Panc1 (cell line): Measurements from ENCODE around the gene GDPD5. TPM values are rescaled to one million over a fixed set of nuclear protein-coding genes. Genes with fewer than 3 reads are reported as not detected.

Experiments used
- ATAC-seq: fragments of 200-7000 bp; cut with Tn5 transposase; 2 replicates; pipeline ENCODE4 v1.9.1; 2020; ENCODE audit warnings: mild to moderate bottlenecking, moderate library complexity
- BruUV-seq: library from RNA; stranded (reverse); fragments of 400-500 nt; replicated peaks from 2 replicates; lab custom pipeline; 2021; lab: Mats Ljungman, UMichigan
- CTCF ChIA-PET: fragments of 300-600 bp; sonication (Branson Sonifier 250); formaldehyde crosslinking; loops from one replicate; lab custom pipeline; 2022; ENCODE audit warnings: antibody characterized with exemption; lab: Charles Lee
- POLR2A ChIA-PET: fragments of 300-600 bp; sonication (Branson Sonifier 250); formaldehyde crosslinking; loops from one replicate; lab custom pipeline; 2022; ENCODE audit warnings: antibody characterized with exemption; lab: Charles Lee
- DNase-seq: peaks from one replicate; pipeline ENCODE4 v3.0.0-alpha.2; 2010; ENCODE audit warnings: low read depth, low spot score
- H3K27ac ChIP-seq: 2 replicates; pipeline ENCODE4 v1.5.1; 2011; ENCODE audit warnings: mild to moderate bottlenecking, low read length, inconsistent platforms
- H3K27me3 ChIP-seq: fragments of 200-500 bp; sonication (Bioruptor generic); 2 replicates; pipeline ENCODE4 v1.6.0; 2014; ENCODE audit warnings: low read length, inconsistent platforms; ENCODE audit not compliant: control insufficient read depth, insufficient read depth
- H3K36me3 ChIP-seq: fragments of 200-500 bp; sonication (Bioruptor generic); 2 replicates; pipeline ENCODE4 v1.5.1; 2014; ENCODE audit warnings: inconsistent platforms, mild to moderate bottlenecking, low read length, moderate library complexity; ENCODE audit not compliant: control insufficient read depth, insufficient read depth
- H3K4me1 ChIP-seq: 2 replicates; pipeline ENCODE4 v1.5.1; 2011; ENCODE audit warnings: inconsistent platforms, mild to moderate bottlenecking, low read length, moderate library complexity; ENCODE audit not compliant: control insufficient read depth, insufficient read depth
- H3K4me3 ChIP-seq, 2 experiments: 2 replicates each; pipeline ENCODE4 v1.5.1; 2011 to 2012; ENCODE audit warnings: low read depth in 2 of 2, low read length in 2 of 2, mild to moderate bottlenecking in 2 of 2, inconsistent platforms in 1 of 2, moderate library complexity in 1 of 2
- H3K9me3 ChIP-seq: fragments of 200-500 bp; sonication (Bioruptor generic); 2 replicates; pipeline ENCODE4 v1.5.1; 2014; ENCODE audit warnings: low read depth, mild to moderate bottlenecking, inconsistent platforms, low read length, moderate library complexity; ENCODE audit not compliant: control insufficient read depth, insufficient read depth
- POLR2AphosphoS5 ChIP-seq: IDR thresholded peaks from 2 replicates; pipeline ENCODE4 v1.6.1; 2012; ENCODE audit warnings: mild to moderate bottlenecking, low read depth, low read length, moderate library complexity
- SIN3A ChIP-seq: IDR thresholded peaks from 2 replicates; pipeline ENCODE4 v1.6.1; 2012; ENCODE audit warnings: low read depth, mild to moderate bottlenecking, low read length, moderate library complexity, borderline replicate concordance; ENCODE audit not compliant: insufficient read depth
- TCF7L2 ChIP-seq: IDR thresholded peaks from 2 replicates; pipeline ENCODE4 v1.6.1; 2011; ENCODE audit warnings: mild to moderate bottlenecking, low read depth, low read length, inconsistent platforms
- in situ Hi-C: cut with HindIII; loops from 2 replicates; pipeline ENCODE4 v1.10.0; 2016; ENCODE audit warnings: low sequenced_read_pairs, low pct_unique_long_range_greater_than_20kb
- intact Hi-C: fragments of 100-400 bp; cut with micrococcal nuclease; formaldehyde crosslinking; loops from one replicate; pipeline ENCODE4 v1.10.0; 2022; ENCODE audit not compliant: unreplicated experiment
- total RNA-seq: library from RNA; stranded (reverse); gene quantifications from one replicate; pipeline ENCODE4 v1.2.1, GENCODE V29; 2021; ENCODE audit not compliant: unreplicated experiment
- TF ChIP-seq, protein P1 (sequence below): fragments of 450-650 bp; IDR thresholded peaks from 2 replicates; pipeline ENCODE4 v1.5.1; 2017; ENCODE audit warnings: mild to moderate bottlenecking
- TF ChIP-seq, protein P2 (sequence below), 2 experiments: IDR thresholded peaks; 2 replicates each; pipeline ENCODE4 v1.6.1; 2011 to 2012; ENCODE audit warnings: low read depth in 2 of 2, control low read depth in 1 of 2, low read length in 1 of 2, mild to moderate bottlenecking in 1 of 2, moderate library complexity in 1 of 2; ENCODE audit not compliant: insufficient read depth in 1 of 2

Gene GDPD5
- total RNA-seq, 1 experiment from 2014 or later = 6.0 TPM

DNA sequence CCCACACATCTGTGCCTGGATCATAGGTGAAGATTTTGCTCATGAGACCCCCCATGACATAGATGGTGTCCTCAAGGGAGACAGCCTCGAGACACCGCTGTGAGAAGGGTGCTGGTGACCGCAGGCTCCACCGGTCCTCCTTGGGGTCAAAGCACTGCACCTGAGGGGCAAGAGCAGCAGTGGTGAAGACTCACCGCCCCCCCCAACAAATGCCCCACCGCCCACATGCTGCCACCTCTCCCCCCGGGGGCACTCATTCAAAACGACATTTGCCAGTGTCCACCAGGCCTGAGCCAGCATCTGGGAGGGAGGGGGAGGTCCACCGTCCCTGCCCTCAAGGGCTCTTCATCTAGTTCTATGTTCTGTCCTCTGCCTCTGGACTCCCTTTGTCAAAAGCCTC lies 102.0 kb downstream of the GDPD5 start:
- no peak overlapping the region for H3K27ac ChIP-seq
- CTCF ChIA-PET = interaction anchor here (2.6 kb wide), 1 partner anchor 35 kb away, joined by 8 read pairs; no protein-coding TSS in a partner anchor
- no TSS peak for BruUV-seq

DNA sequence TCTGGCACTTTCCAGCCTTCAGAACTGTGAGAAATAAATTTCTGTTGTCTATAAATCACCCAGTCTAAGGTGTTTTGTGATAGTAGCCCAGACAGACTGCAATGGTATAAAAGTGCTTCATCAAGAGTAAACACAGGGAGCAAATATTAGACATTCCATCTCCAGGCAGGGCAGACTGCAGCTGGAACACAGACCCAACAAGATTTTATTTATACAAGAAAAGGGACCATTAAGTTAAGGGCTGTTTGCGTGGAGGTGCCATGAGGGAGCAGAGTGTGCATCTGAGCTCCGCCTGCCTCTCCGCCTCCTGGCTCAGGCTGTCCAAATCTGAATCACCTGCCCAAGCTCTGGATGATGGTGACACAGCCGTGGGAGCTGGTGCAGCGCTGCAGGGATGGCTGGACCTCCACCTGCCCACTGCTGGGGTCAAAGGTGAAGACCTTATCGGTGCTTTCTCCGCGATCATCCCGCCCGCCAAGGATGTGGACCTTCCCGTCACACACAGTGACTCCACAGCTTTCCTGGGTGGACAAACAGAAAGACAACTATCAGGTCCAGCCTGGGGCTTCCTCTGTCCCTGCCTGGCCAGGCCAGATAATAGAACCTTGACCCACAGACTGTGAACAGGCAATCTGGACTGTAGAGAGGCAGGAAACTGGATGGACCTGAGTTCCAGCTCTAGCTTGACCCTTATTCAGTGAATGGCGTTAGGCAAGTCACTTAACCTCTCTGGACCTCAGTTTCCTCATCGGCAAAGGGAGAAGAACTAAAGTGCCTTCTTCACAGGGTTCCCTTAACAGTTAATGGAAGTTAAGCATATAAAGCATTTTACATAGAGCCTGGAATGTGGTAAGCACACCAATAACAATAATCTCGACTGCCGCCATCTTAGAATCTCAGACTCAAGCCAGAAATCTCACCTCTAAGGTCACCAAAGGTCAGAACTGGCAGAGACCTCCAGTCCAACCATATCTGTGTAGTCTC lies 103.2 kb downstream of the GDPD5 start:
- H3K27ac ChIP-seq = peak overlapping the region; percentile 55; the same call in 1 of the 2 replicates
- H3K4me1 ChIP-seq = peaks cover 18% of the 10 kb centered on the region
- ChIA-PET CTCF (interaction anchor here (0.6 kb wide), 1 partner anchor 31 kb away, joined by 3 read pairs; no protein-coding TSS in a partner anchor), POLR2A (interaction anchor here (0.6 kb wide), 1 partner anchor 658 kb away, joined by 3 read pairs; no protein-coding TSS in a partner anchor)
- H3K4me3 ChIP-seq = no peak overlapping the region
- DNase-seq (no peak), ATAC-seq (peak; percentile 22; the same call in 1 of the 2 replicates)
- no peaks in the 10 kb centered on the region for H3K27me3 ChIP-seq
- H3K36me3 ChIP-seq = no peaks in the 10 kb centered on the region
- TF ChIP-seq, protein P1, sequence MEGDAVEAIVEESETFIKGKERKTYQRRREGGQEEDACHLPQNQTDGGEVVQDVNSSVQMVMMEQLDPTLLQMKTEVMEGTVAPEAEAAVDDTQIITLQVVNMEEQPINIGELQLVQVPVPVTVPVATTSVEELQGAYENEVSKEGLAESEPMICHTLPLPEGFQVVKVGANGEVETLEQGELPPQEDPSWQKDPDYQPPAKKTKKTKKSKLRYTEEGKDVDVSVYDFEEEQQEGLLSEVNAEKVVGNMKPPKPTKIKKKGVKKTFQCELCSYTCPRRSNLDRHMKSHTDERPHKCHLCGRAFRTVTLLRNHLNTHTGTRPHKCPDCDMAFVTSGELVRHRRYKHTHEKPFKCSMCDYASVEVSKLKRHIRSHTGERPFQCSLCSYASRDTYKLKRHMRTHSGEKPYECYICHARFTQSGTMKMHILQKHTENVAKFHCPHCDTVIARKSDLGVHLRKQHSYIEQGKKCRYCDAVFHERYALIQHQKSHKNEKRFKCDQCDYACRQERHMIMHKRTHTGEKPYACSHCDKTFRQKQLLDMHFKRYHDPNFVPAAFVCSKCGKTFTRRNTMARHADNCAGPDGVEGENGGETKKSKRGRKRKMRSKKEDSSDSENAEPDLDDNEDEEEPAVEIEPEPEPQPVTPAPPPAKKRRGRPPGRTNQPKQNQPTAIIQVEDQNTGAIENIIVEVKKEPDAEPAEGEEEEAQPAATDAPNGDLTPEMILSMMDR = no peak
- TF ChIP-seq TCF7L2 (no peak), SIN3A (no peak), POLR2AphosphoS5 (no peak)
- TF ChIP-seq, protein P2, sequence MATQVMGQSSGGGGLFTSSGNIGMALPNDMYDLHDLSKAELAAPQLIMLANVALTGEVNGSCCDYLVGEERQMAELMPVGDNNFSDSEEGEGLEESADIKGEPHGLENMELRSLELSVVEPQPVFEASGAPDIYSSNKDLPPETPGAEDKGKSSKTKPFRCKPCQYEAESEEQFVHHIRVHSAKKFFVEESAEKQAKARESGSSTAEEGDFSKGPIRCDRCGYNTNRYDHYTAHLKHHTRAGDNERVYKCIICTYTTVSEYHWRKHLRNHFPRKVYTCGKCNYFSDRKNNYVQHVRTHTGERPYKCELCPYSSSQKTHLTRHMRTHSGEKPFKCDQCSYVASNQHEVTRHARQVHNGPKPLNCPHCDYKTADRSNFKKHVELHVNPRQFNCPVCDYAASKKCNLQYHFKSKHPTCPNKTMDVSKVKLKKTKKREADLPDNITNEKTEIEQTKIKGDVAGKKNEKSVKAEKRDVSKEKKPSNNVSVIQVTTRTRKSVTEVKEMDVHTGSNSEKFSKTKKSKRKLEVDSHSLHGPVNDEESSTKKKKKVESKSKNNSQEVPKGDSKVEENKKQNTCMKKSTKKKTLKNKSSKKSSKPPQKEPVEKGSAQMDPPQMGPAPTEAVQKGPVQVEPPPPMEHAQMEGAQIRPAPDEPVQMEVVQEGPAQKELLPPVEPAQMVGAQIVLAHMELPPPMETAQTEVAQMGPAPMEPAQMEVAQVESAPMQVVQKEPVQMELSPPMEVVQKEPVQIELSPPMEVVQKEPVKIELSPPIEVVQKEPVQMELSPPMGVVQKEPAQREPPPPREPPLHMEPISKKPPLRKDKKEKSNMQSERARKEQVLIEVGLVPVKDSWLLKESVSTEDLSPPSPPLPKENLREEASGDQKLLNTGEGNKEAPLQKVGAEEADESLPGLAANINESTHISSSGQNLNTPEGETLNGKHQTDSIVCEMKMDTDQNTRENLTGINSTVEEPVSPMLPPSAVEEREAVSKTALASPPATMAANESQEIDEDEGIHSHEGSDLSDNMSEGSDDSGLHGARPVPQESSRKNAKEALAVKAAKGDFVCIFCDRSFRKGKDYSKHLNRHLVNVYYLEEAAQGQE (IDR thresholded peaks at IDR 0.05; ENCODE audit: insufficient read depth in 1 of 2, low read depth in 2 of 2, low read length in 1 of 2) = no peak
- no peaks in the 10 kb centered on the region for H3K9me3 ChIP-seq
- intact Hi-C loops = no loop called here
- no TSS peak for BruUV-seq
- in situ Hi-C loops = no loop called here

More for the DNA sequence above, 102.0 kb downstream of the GDPD5 start:
- ATAC-seq = no peak
- no peak for DNase-seq
- Histone ChIP-seq H3K9me3 (no peaks in the 10 kb centered on the region), H3K36me3 (no peaks in the 10 kb centered on the region), H3K4me3 (no peak overlapping the region), H3K4me1 (peaks cover 23% of the 10 kb centered on the region), H3K27me3 (no peaks in the 10 kb centered on the region)
- in situ Hi-C loops (no loop called here), intact Hi-C loops (loop anchor here (2.0 kb wide), 1 partner anchor 35 kb away; no protein-coding TSS in a partner anchor)
- no peak for TF ChIP-seq SIN3A
- TF ChIP-seq, protein P2 (IDR thresholded peaks at IDR 0.05; ENCODE audit: insufficient read depth in 1 of 2, low read depth in 2 of 2, low read length in 1 of 2) = no peak
- TF ChIP-seq TCF7L2 = no peak
- no peak for TF ChIP-seq POLR2AphosphoS5
- TF ChIP-seq, protein P1 = no peak
- POLR2A ChIA-PET = interaction anchor here (0.6 kb wide), 1 partner anchor 657 kb away, joined by 3 read pairs; no protein-coding TSS in a partner anchor
